Measurements from ENCODE around the gene DIAPH2.

Gene DIAPH2

DNA sequence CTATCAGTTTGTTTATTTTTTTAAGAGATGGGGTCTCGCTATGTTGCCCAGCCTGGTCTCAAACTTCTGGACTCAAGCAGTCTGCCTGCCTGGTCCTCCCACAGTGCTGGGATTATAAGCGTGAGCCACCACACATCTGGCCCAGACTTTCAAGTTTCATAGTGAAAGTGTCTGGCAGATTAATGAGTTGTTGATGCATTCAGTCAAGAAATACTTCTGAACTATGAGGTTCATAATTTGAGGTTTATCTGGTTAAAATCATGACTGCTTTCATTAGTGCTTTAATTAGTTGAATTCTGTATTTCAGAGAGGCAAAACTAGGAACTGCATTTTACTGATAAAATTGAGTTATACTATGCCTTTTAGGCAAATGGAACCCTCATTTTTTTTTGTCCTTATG lies 837.7 kb downstream of the DIAPH2 start:
- no peak for DNase-seq

DNA sequence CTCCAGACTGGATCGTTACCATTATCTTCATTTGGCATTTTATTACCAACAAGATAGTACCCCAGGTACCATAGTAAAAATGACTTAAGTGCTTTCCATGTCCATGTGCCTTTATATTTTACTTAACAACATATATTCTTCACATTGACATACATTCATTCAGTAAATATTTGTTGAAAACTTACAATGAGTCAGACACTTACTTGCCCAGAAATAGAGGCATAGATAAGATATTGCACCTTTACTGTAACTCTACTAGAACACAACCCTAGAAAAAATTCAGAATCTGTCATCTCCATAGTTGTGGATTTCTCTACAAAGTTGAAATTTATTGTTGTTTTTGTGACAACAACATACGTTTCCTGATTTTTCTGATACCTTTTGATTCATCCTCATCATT lies 839.7 kb downstream of the DIAPH2 start:
- DNase-seq, result no peak

GRCh38 chrX:97524997-97525396 lies 840.4 kb downstream of the DIAPH2 start:
- DNase-seq, result no peak

GRCh38 chrX:97525981-97526380 lies 841.3 kb downstream of the DIAPH2 start:
- no peak for DNase-seq

DNA sequence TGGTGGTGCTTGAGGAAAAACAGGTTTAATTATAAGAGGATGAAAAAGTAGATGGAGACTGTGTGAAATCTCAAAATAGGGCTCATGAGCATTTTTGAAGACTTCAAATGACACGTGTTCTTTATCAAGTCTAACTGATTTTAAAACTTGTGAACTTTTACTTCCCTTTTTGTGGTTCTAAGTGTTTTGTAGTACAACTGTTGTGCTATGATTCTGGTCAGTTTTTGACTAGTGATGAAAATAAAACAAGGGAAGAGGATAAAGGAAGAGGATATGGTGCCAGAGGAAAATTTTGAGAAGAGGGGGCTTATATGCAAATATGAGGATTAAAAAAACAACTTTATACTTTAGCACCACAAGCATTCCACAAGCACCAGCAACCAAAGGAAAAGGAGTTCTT lies 843.1 kb downstream of the DIAPH2 start:
- no peak for DNase-seq

DNA sequence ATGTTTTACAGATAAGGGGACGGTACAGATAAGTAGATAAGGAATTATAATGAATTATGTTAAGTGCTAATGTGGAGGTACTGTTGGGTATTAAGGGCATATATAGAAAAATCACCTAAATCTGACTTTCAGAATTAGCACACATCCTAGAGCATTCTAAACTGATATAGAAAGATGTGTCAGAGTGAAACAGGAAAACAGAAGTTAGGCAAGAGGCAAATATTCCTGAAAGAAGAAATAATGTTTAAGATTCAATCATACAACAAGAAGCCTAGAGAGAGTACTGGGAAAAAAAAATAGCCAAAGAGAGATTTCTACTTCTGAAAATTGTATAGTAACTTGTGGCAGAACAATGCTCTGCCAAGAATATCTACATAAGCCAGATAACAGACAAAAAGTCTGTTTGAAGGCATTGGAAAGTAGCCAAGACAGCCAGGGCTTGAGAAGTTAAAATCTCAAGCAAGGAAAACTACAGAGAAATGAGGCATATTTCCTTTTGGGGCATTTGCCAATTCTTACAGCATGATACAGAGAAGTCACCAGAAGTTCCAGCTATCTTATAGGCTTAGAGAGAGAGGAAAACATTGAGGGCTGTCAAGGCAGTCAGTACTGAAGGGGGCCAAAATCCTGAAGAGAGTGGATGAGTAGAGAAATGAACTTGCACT lies 845.0 kb downstream of the DIAPH2 start:
- no peak for DNase-seq

DNA sequence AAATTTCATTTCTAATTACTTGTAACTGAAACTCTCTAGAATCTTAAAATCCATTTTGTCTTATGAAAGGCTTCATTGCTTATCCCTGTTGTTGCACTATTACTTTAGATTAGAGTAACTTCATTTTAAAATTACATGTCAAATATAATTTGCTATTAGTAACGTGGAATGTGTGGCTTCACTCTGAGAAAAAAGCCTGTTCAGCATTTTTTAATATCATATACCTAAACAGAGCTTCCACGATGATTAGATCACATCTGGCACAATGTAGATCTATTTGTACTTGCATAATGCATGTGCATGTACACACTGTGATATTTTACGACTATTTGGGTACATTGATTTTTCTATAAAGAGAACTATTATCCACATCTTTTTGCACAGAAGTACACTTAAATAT lies 847.2 kb downstream of the DIAPH2 start:
- no peak for DNase-seq

DNA sequence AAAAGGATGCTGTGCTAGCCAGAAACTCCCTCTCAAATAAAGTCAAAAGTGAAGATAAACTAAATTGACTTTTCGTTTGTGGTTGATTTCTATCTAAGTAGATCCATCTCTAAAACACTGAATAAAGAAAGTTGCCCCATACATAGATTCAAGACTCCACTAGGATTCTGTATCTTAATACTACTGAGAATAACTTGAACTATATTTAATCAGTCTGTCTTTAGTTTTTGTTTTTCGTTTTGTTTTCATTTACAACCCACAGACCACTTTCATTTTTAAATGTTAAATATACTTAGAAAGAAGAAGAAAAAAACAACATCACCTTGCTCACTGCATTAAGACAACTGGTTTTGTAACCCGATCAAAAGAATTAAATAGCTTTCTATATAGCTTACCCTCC lies 854.1 kb downstream of the DIAPH2 start:
- DNase-seq, result no peak

DNA sequence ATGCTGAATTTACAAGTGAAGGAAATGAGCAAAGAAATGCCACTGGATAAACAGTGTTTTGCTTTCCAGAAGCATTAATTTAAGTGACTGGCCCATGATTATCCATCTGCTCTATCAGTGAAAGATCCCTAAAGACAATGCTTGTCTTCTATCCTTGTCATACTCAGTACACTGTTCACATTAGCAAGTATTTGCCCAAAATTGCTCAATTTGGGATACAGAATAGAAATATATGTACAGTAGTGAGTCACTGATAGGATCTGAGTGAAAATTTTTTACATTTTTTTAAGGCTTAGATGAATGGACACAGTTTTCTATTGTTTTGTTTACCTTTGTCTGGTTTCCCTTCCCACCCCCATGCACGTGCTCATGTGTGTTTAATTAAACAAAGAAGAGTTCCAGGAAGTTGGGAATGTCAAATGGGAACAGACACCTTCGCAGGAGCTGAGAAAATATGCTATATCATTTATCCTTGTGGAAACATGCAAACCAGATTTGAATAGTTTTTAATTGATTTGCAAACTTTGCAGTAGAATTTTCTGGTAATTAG lies 855.4 kb downstream of the DIAPH2 start:
- DNase-seq, result no peak

DNA sequence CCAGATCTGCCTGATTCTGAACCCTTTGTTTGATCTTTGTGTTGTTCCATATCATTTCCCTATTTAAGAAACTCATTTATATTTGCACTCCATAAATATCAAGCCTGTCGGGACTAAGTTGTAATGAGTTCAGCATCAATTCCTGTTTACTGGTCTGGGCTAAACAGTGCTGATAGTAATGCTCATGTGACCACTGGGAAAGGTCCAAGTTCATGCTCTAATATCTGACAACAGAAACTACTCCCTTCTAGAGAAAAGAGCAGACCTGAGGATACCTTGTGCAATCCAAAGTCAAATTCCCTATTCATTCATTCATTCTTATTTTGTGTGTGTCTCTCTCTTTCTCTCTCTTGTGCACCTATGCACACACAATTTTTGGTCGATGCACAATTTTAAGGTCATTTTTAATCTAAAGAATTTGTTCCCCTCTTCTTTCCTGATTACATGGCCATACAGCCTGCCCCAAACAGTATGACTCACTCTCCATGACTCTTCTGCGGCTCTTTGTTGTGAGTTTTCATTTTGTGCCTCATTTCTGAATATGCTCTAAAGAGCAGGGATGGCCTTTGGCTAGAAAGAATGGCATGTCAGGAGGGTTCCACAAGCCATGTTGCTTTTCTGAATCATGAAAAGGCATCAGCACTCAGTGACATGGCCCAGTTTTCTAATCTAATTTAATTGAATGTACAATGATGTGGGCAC lies 863.4 kb downstream of the DIAPH2 start:
- DNase-seq, result no peak

GRCh38 chrX:97551821-97552220 lies 867.2 kb downstream of the DIAPH2 start:
- no peak for DNase-seq

DNA sequence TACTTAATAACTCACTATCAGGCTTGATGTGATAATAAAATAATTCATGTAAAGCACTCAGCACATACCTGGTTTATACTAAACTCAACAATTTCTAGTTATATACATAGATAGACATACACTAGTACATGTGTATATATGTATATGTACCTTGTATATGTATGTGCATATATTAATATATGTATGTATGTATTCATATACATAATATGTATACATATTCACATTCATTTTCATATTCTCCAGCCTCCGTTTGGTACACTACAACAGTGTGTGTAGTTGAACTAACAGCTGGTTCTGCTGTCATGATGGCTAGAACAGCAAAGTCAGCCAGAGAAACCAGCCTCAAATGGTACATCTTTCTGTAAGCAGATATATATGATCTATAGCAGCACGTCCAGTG lies 869.2 kb downstream of the DIAPH2 start:
- DNase-seq, result no peak

DNA sequence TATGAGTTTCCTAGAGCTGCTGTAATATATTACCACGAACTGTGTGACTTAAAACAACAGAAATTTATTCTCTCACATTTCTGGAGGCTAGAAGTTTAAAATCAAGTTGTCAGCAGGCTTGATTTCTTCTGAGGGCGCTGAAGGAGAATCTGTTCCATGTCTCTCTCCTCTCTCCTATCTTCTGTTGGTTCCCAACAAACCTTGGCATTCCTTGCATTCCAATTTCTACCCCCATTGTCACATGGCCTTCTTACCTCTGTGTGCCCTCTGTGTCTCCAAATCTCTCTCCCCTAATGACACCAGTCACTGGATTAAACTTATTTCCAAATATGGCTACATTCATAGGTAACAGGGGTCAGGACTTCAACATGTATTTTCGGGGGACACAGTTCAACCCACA lies 871.7 kb downstream of the DIAPH2 start:
- no peak for DNase-seq

- DNase-seq, result peak; percentile 12 to 22
Measured at GRCh38 chrX:97563531-97564133, 879.0 kb downstream of the DIAPH2 start.

GRCh38 chrX:97564496-97564895 lies 879.9 kb downstream of the DIAPH2 start:
- no peak for DNase-seq

DNA sequence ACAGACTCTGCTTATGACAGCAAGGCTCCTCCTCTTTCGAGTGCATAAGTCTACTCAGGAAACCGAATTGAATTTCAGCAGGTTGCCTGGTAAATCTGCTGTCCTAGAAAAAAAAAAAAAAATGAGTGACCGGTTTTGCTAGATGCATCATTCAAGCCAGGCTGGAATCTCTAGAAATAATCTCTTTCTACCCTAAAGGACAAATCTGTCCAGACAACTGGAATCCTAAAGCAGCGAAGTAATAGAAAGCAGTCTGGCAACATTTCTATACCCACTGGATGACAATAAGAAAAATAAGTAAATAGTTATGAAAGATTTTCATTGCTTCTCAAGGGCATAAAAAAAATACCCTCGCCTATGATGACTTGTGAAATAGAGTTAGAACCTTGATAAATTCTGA lies 902.5 kb downstream of the DIAPH2 start:
- no peak for DNase-seq

DNA sequence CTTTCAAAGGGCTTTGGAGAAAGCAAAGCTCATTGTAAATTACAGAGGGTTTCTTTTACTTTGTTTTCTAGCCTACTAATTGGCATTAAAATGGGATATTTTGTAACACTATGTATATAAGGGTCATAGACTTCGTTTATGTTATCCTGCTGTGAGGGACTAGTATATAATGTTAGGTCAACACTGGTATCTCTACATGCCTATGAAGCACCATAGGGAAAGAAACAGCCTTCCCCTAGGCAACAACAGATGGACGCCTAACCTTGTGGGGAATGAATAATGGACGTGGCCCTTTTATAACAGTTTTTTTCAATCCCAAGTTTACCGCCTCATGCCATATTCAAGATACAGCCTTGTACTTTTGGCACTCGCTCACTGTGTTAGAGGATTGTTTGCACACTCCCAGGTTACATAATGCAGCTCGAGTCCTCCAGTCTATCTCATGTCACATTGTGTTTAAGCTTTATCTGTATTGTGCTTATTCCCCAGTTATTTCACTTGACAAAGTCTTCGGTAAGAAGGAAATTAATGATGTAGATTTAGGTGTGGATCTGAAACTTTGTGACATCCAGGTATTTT lies 910.1 kb downstream of the DIAPH2 start:
- no peak for DNase-seq

GRCh38 chrX:97597954-97598353 lies 913.3 kb downstream of the DIAPH2 start:
- no peak for DNase-seq

GRCh38 chrX:97602465-97603258 lies 918.0 kb downstream of the DIAPH2 start:
- DNase-seq, result no peak

- no peak for DNase-seq
Measured at GRCh38 chrX:97605271-97605670, 920.6 kb downstream of the DIAPH2 start.

DNA sequence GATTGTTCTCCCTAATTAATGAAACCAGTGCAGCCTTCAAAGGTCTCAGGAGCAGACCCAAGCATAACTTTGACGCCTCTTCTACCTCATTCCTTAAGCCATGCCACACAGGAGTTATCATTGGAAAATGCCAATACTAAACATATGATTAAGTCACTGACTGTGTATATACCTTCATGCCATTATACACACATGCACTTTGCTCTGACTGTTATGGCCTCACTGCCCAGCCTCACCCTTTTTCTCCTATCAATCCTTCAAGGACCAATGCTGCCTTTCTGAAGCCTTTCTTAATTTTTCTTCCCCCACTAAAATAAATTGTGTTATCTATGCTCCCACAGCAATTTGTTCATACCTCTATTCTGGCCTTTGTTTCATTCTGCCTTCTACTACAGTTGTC lies 924.7 kb downstream of the DIAPH2 start:
- DNase-seq, result no peak

DNA sequence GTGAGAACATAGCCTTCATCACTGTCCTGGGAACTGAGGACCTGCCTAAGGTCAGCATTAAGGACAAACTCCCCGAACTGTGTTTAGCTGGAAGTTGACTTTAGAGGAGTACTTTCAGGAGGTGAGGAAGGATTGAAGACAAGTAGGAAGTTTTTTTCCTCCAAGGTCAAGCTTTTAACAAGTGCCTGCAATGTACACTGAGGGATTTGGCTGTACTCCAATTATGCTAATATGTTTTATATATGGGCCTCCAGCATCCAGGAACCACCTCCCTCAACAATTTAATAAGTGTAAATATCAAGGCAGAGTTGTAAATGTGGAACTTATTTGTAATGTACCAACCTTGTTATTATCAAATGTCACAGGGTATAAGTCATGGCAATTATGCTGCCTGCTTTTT lies 925.3 kb downstream of the DIAPH2 start:
- DNase-seq, result no peak
